HepG2 (cell line): ENCODE results near the gene DELE1. TPM values are rescaled to one million over a fixed set of nuclear protein-coding genes. Genes with fewer than 3 reads are reported as not detected.

Experiments used
- ATAC-seq: fragments of 200-7000 bp; cut with Tn5 transposase; 3 replicates; pipeline ENCODE4 v1.9.1; 2020; ENCODE audit warnings: mild to moderate bottlenecking, moderate library complexity
- BruUV-seq: library from RNA; stranded (reverse); fragments of 400-500 nt; replicated peaks from 2 replicates; lab custom pipeline; 2021; lab: Mats Ljungman, UMichigan
- CTCF ChIA-PET: fragments of 300-600 bp; formaldehyde crosslinking; extraction: SDS; loops from one replicate; lab custom pipeline; 2021; ENCODE audit warnings: low total read pairs, inconsistent platforms, low intra/inter-chr PET ratio; lab: Yijun Ruan, JAX
- POLR2A ChIA-PET: fragments of 350-600 bp; sonication (Branson Sonifier 250); formaldehyde crosslinking; loops from one replicate; lab custom pipeline; 2020; ENCODE audit warnings: antibody characterized with exemption, inconsistent platforms; lab: Yijun Ruan, JAX
- DNase-seq: peaks from one replicate; pipeline ENCODE4 v3.0.0-alpha.2; 2015; ENCODE audit warnings: low spot score
- FAIRE-seq: peaks from 3 replicates; lab custom pipeline; 2011; peaks lifted over from hg19 to GRCh38; lab: Jason Lieb, UNC
- H2AFZ ChIP-seq: one replicate; pipeline ENCODE4 v1.6.1; 2011; ENCODE audit warnings: low read length, inconsistent platforms
- H3K27ac ChIP-seq: fragments of 300-600 bp; 3 replicates; pipeline ENCODE4 v1.8.0; 2011; ENCODE audit warnings: mixed run types, mild to moderate bottlenecking, mixed read lengths, low read length, inconsistent platforms; ENCODE audit not compliant: insufficient read depth; ENCODE audit errors: extremely low read length
- H3K27me3 ChIP-seq, 2 experiments: fragments of 200-600 bp in 1 of 2; 2 replicates in 1 of 2; 3 replicates in 1 of 2; pipeline versions ENCODE4 v1.6.0 to v1.8.0; 2011; ENCODE audit warnings: low read length in 2 of 2, mild to moderate bottlenecking in 2 of 2, moderate library complexity in 2 of 2, inconsistent platforms in 1 of 2; ENCODE audit not compliant: insufficient read depth in 2 of 2, control insufficient read depth in 1 of 2
- H3K36me3 ChIP-seq, 2 experiments: fragments of 200-600 bp in 1 of 2; replicated peaks in 1 of 2; 2 replicates in 1 of 2; 3 replicates in 1 of 2; pipeline versions ENCODE4 v1.5.1 to v1.8.0; 2011; ENCODE audit warnings: low read length in 2 of 2, inconsistent platforms in 1 of 2; ENCODE audit not compliant: insufficient read depth in 2 of 2, control insufficient read depth in 1 of 2
- H3K4me1 ChIP-seq: 2 replicates; pipeline ENCODE4 v1.5.1; 2012; ENCODE audit warnings: low read length, inconsistent platforms; ENCODE audit not compliant: insufficient read depth
- H3K4me2 ChIP-seq: 2 replicates; pipeline ENCODE4 v1.6.0; 2011; ENCODE audit warnings: low read depth, low read length, inconsistent platforms
- H3K4me3 ChIP-seq, 3 experiments: fragments of 200-600 bp in 1 of 3; sonication (generic), shearing (Covaris generic) in 1 of 3; replicated peaks in 1 of 3; 2 replicates each; pipeline ENCODE4 v1.5.1; 2011 to 2016; ENCODE audit warnings: low read length in 3 of 3, inconsistent platforms in 2 of 3, low read depth in 2 of 3, mild to moderate bottlenecking in 2 of 3, control low read depth in 1 of 3, mixed read lengths in 1 of 3; ENCODE audit not compliant: insufficient read depth in 1 of 3
- H3K79me2 ChIP-seq: one replicate; pipeline ENCODE4 v1.6.1; 2011; ENCODE audit warnings: low read length, inconsistent platforms; ENCODE audit not compliant: insufficient read depth
- H3K9ac ChIP-seq: 2 replicates; pipeline ENCODE4 v1.6.0; 2011; ENCODE audit warnings: mild to moderate bottlenecking, low read depth, low read length, inconsistent platforms; ENCODE audit not compliant: insufficient read depth
- H3K9me3 ChIP-seq: 2 replicates; pipeline ENCODE4 v1.5.1; 2012; ENCODE audit warnings: mild to moderate bottlenecking, low read length
- H4K20me1 ChIP-seq: 2 replicates; pipeline ENCODE4 v1.6.0; 2011; ENCODE audit warnings: inconsistent platforms, mild to moderate bottlenecking, low read length, moderate library complexity; ENCODE audit not compliant: insufficient read depth
- NFYC ChIP-seq: IDR thresholded peaks from 2 replicates; pipeline ENCODE4 v1.6.1; 2016; ENCODE audit warnings: missing genetic modification reagents, missing compliant biosample characterization
- ZNF275 ChIP-seq: sonication (generic); formaldehyde crosslinking; IDR thresholded peaks from 2 replicates; pipeline ENCODE4 v1.8.0; 2022; ENCODE audit warnings: missing genetic modification reagents, mild to moderate bottlenecking, inconsistent platforms, borderline replicate concordance
- ZNF614 ChIP-seq: IDR thresholded peaks from 2 replicates; pipeline ENCODE4 v1.6.1; 2018; ENCODE audit warnings: missing biosample characterization, missing genetic modification reagents, inconsistent platforms, borderline replicate concordance
- WGBS: methylation state at CpG from one replicate; pipeline ENCODE4 v1.1.6; 2017; ENCODE audit warnings: low lambda C conversion rate; 5-methylcytosine and 5-hydroxymethylcytosine counted together
- in situ Hi-C: cut with HindIII; loops from 2 replicates; pipeline ENCODE4 v1.10.0; 2017; ENCODE audit warnings: low pct_unique_long_range_greater_than_20kb; ENCODE audit not compliant: extremely low pct_ligation_motif_present
- intact Hi-C: fragments of 100-400 bp; cut with micrococcal nuclease; formaldehyde crosslinking; loops from one replicate; pipeline ENCODE4 v1.10.0; 2022; ENCODE audit not compliant: unreplicated experiment
- polyA plus RNA-seq, 8 experiments: library from polyadenylated mRNA; depleted of rRNA in 3 of 8; stranded (reverse) in 7 of 8; unstranded in 1 of 8; fragments of >200 nt; fragmentation: Illumina TruSeq in 4 of 8; extraction: Trizol in 4 of 8; gene quantifications; 2 replicates each; pipeline versions ENCODE4 v1.2.1 to v1.2.3, GENCODE V29; 2011 to 2016; ENCODE audit warnings: low read depth in 4 of 8, missing spikeins in 1 of 8, mixed read lengths in 1 of 8; ENCODE audit not compliant: insufficient read depth in 1 of 8
- total RNA-seq, 5 experiments: library from RNA; depleted of rRNA; stranded (reverse); fragments of >200 nt; fragmentation: Illumina TruSeq; extraction: Trizol; gene quantifications; 2 replicates each; pipeline ENCODE4 v1.2.3, GENCODE V29; 2016; ENCODE audit warnings: low read depth in 1 of 5
- TF ChIP-seq, protein P1 (sequence below): sonication (generic); formaldehyde crosslinking; IDR thresholded peaks from 2 replicates; pipeline ENCODE4 v1.8.0; 2022; ENCODE audit warnings: mild to moderate bottlenecking, missing genetic modification reagents; ENCODE audit not compliant: insufficient replicate concordance

Gene DELE1
- total and polyA plus RNA-seq, 2 of the 13 experiments (the other 11 are each of a cell fraction or from before 2014, with no cell fraction given): 57.5 to 90.3 TPM

DNA sequence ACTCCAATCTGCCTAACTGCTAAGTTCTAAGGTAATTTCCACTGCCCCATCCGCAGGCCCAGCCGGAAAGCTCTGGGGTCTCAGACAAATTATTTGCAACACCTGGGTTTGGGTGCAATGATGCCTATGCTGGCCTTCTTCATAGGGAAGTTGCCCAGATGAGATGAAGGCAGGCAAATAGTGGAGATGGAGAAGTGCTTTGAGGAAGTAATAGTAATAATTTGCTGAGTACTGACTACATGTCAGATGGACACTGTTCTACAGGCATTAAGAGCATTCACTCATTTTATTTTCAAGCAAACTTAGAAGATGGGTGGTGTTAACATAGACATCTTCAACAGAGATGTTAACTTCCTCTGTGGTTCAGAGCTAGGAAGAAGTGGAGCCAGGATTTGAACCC, 30.5 kb downstream of the DELE1 start:
- ChIA-PET CTCF (no interaction called here), POLR2A (no interaction called here)
- no peak overlapping the region for H3K4me2 ChIP-seq
- FAIRE-seq: no peak
- H3K79me2 ChIP-seq: no peaks in the 10 kb centered on the region
- no peak overlapping the region for H3K9ac ChIP-seq
- ATAC-seq: no peak
- WGBS: 91% methylated on average over 2 of the region's 2 CpGs
- no peaks in the 10 kb centered on the region for H3K4me1 ChIP-seq
- no peaks in the 10 kb centered on the region for H4K20me1 ChIP-seq
- H3K27me3 ChIP-seq: peaks cover 0 to 22% of the 10 kb centered on the region in 2 experiments; a peak in 4 of 5 replicates
- in situ Hi-C loops: no loop called here
- DNase-seq: no peak
- H3K9me3 ChIP-seq: no peaks in the 10 kb centered on the region
- no TSS peak for BruUV-seq
- no peak overlapping the region for H3K4me3 ChIP-seq
- TF ChIP-seq ZNF275 (CRISPR knock-in tag): no peak
- TF ChIP-seq ZNF614 (CRISPR knock-in tag): no peak
- TF ChIP-seq, protein P1, sequence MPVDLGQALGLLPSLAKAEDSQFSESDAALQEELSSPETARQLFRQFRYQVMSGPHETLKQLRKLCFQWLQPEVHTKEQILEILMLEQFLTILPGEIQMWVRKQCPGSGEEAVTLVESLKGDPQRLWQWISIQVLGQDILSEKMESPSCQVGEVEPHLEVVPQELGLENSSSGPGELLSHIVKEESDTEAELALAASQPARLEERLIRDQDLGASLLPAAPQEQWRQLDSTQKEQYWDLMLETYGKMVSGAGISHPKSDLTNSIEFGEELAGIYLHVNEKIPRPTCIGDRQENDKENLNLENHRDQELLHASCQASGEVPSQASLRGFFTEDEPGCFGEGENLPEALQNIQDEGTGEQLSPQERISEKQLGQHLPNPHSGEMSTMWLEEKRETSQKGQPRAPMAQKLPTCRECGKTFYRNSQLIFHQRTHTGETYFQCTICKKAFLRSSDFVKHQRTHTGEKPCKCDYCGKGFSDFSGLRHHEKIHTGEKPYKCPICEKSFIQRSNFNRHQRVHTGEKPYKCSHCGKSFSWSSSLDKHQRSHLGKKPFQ (CRISPR knock-in tag): no peak
- no peak for TF ChIP-seq NFYC (CRISPR knock-in tag)
- H3K27ac ChIP-seq: no peak overlapping the region
- H2AFZ ChIP-seq: no peak overlapping the region
- no peaks in the 10 kb centered on the region for H3K36me3 ChIP-seq
- intact Hi-C loops: no loop called here
